Parathyroid adenoma (tissue), 2 donors: ENCODE data around the gene ADGRL3.

Source experiments
- H2AFZ ChIP-seq: fragments of 300-600 bp; sonication (generic); one replicate; pipeline ENCODE4 v1.7.0; 2017; ENCODE audit warnings: antibody characterized with exemption, mild to moderate bottlenecking
- H3K27ac ChIP-seq: fragments of 300-600 bp; sonication (generic); one replicate; pipeline ENCODE4 v1.7.0; 2017
- H3K27me3 ChIP-seq: fragments of 300-600 bp; sonication (generic); one replicate; pipeline ENCODE4 v1.7.0; 2017; ENCODE audit warnings: low read length; ENCODE audit not compliant: control insufficient read depth, insufficient read depth
- H3K36me3 ChIP-seq: fragments of 300-600 bp; sonication (generic); one replicate; pipeline ENCODE4 v1.7.0; 2017; ENCODE audit warnings: low read length; ENCODE audit not compliant: control insufficient read depth, insufficient read depth
- H3K4me1 ChIP-seq: fragments of 300-600 bp; sonication (generic); one replicate; pipeline ENCODE4 v1.7.0; 2017; ENCODE audit warnings: control low read depth
- H3K4me2 ChIP-seq: fragments of 300-600 bp; sonication (generic); one replicate; pipeline ENCODE4 v1.7.0; 2017; ENCODE audit warnings: low read length
- H3K4me3 ChIP-seq: fragments of 300-600 bp; sonication (generic); one replicate; pipeline ENCODE4 v1.7.0; 2017; ENCODE audit warnings: low read depth, low read length
- H3K79me2 ChIP-seq: fragments of 300-600 bp; sonication (generic); one replicate; pipeline ENCODE4 v1.7.0; 2017; ENCODE audit warnings: control low read depth
- H3K9ac ChIP-seq: fragments of 300-600 bp; sonication (generic); one replicate; pipeline ENCODE4 v1.7.0; 2017; ENCODE audit warnings: mild to moderate bottlenecking
- H3K9me3 ChIP-seq: fragments of 300-600 bp; sonication (generic); one replicate; pipeline ENCODE4 v1.7.0; 2017; ENCODE audit warnings: low read length; ENCODE audit not compliant: control insufficient read depth
- CTCF ChIP-seq: fragments of 300-600 bp; sonication (generic); IDR thresholded peaks from one replicate; pipeline ENCODE4 v1.7.0; 2017; ENCODE audit warnings: antibody characterized with exemption, mild to moderate bottlenecking
- donor health status: primary hyperparathyroidism.

Gene ADGRL3

GRCh38 chr4:61555789-61556188 lies 355.7 kb downstream of the ADGRL3 start:
- H3K4me3 ChIP-seq: no peak overlapping the region
- no peak for TF ChIP-seq CTCF

GRCh38 chr4:61556277-61556676 lies 356.2 kb downstream of the ADGRL3 start:
- no peaks in the 10 kb centered on the region for H3K4me1 ChIP-seq
- TF ChIP-seq CTCF: no peak
- H3K9ac ChIP-seq: no peak overlapping the region
- no peak overlapping the region for H3K4me3 ChIP-seq
- H3K27me3 ChIP-seq: no peaks in the 10 kb centered on the region
- H3K4me2 ChIP-seq: no peak overlapping the region
- no peaks in the 10 kb centered on the region for H3K79me2 ChIP-seq
- no peak overlapping the region for H3K27ac ChIP-seq
- H2AFZ ChIP-seq: no peak overlapping the region
- no peaks in the 10 kb centered on the region for H3K36me3 ChIP-seq
- H3K9me3 ChIP-seq: no peaks in the 10 kb centered on the region

More at GRCh38 chr4:61555789-61556188, 355.7 kb downstream of the ADGRL3 start:
- Histone ChIP-seq H3K4me1 (no peaks in the 10 kb centered on the region), H3K4me2 (no peak overlapping the region), H3K27ac (no peak overlapping the region), H2AFZ (no peak overlapping the region), H3K36me3 (no peaks in the 10 kb centered on the region), H3K9ac (no peak overlapping the region), H3K27me3 (no peaks in the 10 kb centered on the region), H3K9me3 (no peaks in the 10 kb centered on the region), H3K79me2 (no peaks in the 10 kb centered on the region)

DNA sequence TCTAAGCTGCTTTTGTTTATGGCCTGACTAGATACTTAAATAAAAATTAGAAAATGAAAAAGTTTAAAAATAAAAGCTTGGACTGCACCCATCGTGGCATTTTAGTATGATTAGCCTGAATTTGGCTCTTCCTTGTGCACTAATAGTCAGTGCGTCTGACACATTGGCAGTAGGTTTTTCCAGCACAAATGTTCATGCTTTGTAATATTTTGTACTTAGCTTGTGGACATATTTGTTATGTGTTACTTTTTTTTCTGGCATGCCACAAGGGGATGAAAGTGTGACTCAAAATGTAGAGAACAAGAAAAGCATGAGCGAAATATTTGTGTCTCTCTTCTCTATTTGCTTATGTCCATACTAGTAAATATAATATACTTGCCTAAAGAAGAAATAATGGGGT lies 359.3 kb downstream of the ADGRL3 start:
- Histone ChIP-seq H3K27me3 (no peaks in the 10 kb centered on the region), H3K79me2 (no peaks in the 10 kb centered on the region), H3K9me3 (no peaks in the 10 kb centered on the region), H3K36me3 (no peaks in the 10 kb centered on the region), H3K9ac (no peak overlapping the region), H3K4me1 (no peaks in the 10 kb centered on the region), H3K4me2 (no peak overlapping the region), H3K27ac (no peak overlapping the region), H2AFZ (no peak overlapping the region), H3K4me3 (no peak overlapping the region)
- no peak for TF ChIP-seq CTCF

- Histone ChIP-seq H3K9me3 (no peaks in the 10 kb centered on the region), H3K4me3 (no peak overlapping the region), H3K9ac (no peak overlapping the region), H3K27ac (no peak overlapping the region), H3K4me1 (no peaks in the 10 kb centered on the region), H3K79me2 (no peaks in the 10 kb centered on the region), H2AFZ (no peak overlapping the region), H3K36me3 (no peaks in the 10 kb centered on the region), H3K27me3 (no peaks in the 10 kb centered on the region), H3K4me2 (no peak overlapping the region)
- TF ChIP-seq CTCF: no peak
Measured at GRCh38 chr4:61561028-61561427, 360.9 kb downstream of the ADGRL3 start.

DNA sequence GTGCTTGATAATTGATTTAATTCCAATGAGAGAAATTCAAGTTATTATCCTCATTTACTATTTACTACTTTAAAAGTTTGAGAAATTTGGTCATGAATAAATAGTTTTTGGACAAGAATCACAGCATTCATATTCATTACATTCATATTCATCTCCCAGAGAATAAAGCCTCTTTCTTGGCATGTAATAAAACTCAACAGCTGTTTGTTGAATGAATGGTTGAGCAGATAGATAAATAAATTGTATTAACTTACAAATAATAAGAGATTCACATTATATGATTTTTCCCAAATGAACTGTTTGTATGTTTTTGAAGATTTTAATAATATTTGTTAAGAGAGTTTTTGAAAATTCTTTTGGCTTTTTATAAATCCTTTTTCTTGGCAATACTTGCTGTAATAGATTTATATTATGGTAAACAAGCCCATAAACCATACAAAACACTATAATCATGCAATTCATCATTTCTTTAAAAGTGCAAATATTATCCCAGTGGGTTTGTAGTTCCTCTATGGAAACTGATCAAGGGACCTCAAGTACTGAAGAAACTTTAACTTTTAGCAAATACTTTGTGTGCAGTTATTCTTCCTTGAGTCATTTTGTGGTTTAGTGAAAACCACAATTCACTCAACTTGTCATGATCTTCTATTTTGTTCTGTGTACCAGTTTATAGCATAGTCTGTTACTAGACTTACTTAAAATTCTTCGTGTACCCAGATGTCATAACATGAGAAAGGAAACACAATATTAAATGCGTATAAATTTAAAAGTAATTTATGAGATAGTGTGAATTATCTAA lies 371.8 kb downstream of the ADGRL3 start:
- TF ChIP-seq CTCF: no peak
- no peak overlapping the region for H3K4me2 ChIP-seq
- H2AFZ ChIP-seq: no peak overlapping the region
- no peaks in the 10 kb centered on the region for H3K4me1 ChIP-seq
- no peaks in the 10 kb centered on the region for H3K27me3 ChIP-seq
- no peaks in the 10 kb centered on the region for H3K9me3 ChIP-seq
- no peak overlapping the region for H3K9ac ChIP-seq
- H3K79me2 ChIP-seq: no peaks in the 10 kb centered on the region
- no peaks in the 10 kb centered on the region for H3K36me3 ChIP-seq
- no peak overlapping the region for H3K27ac ChIP-seq
- H3K4me3 ChIP-seq: no peak overlapping the region
